Middle frontal gyrus (tissue), 1 donor: ENCODE results near the gene CFAP46.
"Not testable (repeated sequence)": the region's sequence is repeated elsewhere in the genome, so short reads cannot be mapped to it uniquely, and the experiment has no call there.

ENCODE experiments used
- DNase-seq: peaks from one replicate; pipeline ENCODE4 v3.0.0-alpha.2; 2015; ENCODE audit warnings: low spot score; ENCODE audit errors: extremely low spot score

Gene CFAP46

GRCh38 chr10:132832186-132832969 lies 110.0 kb downstream of the CFAP46 start:
- no peak for DNase-seq

- DNase-seq, result no peak
Observed at GRCh38 chr10:132829403-132829802, 113.0 kb downstream of the CFAP46 start.

- DNase-seq, result no peak
Observed at GRCh38 chr10:132828681-132829080, 113.7 kb downstream of the CFAP46 start.

GRCh38 chr10:132827861-132828539 lies 114.4 kb downstream of the CFAP46 start:
- no peak for DNase-seq

GRCh38 chr10:132827423-132827789 lies 115.0 kb downstream of the CFAP46 start:
- DNase-seq, result no peak

- DNase-seq, result no peak
Observed at GRCh38 chr10:132826524-132827422, 115.6 kb downstream of the CFAP46 start.

GRCh38 chr10:132825783-132826523 lies 116.4 kb downstream of the CFAP46 start:
- not testable (repeated sequence) for DNase-seq

- no peak for DNase-seq
Observed at GRCh38 chr10:132820056-132820455, 122.3 kb downstream of the CFAP46 start.

GRCh38 chr10:132817701-132818211 lies 124.6 kb downstream of the CFAP46 start:
- no peak for DNase-seq

- DNase-seq, result no peak
Observed at GRCh38 chr10:132816718-132817117, 125.7 kb downstream of the CFAP46 start.

- DNase-seq, result no peak
Observed at GRCh38 chr10:132815168-132815857, 127.1 kb downstream of the CFAP46 start.

GRCh38 chr10:132814469-132814856 lies 127.9 kb downstream of the CFAP46 start:
- DNase-seq, result no peak

GRCh38 chr10:132813560-132814468 lies 128.6 kb downstream of the CFAP46 start:
- no peak for DNase-seq

GRCh38 chr10:132813001-132813401 lies 129.4 kb downstream of the CFAP46 start:
- DNase-seq, result no peak

- no peak for DNase-seq
Observed at GRCh38 chr10:132812520-132812919, 129.8 kb downstream of the CFAP46 start.

GRCh38 chr10:132811891-132812481 lies 130.4 kb downstream of the CFAP46 start:
- no peak for DNase-seq

- no peak for DNase-seq
Observed at GRCh38 chr10:132810807-132811700, 131.3 kb downstream of the CFAP46 start.
